H9 (cell line): ENCODE data around the gene EPB41L5. TPM values are rescaled to one million over a fixed set of nuclear protein-coding genes. Genes with fewer than 3 reads are reported as not detected.

Source experiments
- DNase-seq: peaks from one replicate; pipeline ENCODE4 v3.0.0-alpha.2; 2017
- H2AFZ ChIP-seq: one replicate; pipeline ENCODE4 v1.6.1; 2013; ENCODE audit warnings: mild to moderate bottlenecking, low read length, control low read depth, moderate library complexity
- H2AK5ac ChIP-seq: 2 replicates; pipeline ENCODE4 v1.6.1; 2013; ENCODE audit warnings: low read length, control low read depth, mixed read lengths; ENCODE audit not compliant: insufficient read length
- H2BK120ac ChIP-seq: one replicate; pipeline ENCODE4 v1.6.1; 2013; ENCODE audit warnings: low read depth, mild to moderate bottlenecking, low read length, control low read depth, inconsistent platforms; ENCODE audit not compliant: poor library complexity, severe bottlenecking
- H2BK12ac ChIP-seq: 2 replicates; pipeline ENCODE4 v1.6.1; 2013; ENCODE audit warnings: low read length, control low read depth, mixed read lengths, low read depth; ENCODE audit not compliant: insufficient read length
- H2BK15ac ChIP-seq: 2 replicates; pipeline ENCODE4 v1.6.1; 2013; ENCODE audit warnings: low read depth, low read length, control low read depth
- H2BK20ac ChIP-seq: one replicate; pipeline ENCODE4 v1.6.1; 2013; ENCODE audit warnings: low read depth, mild to moderate bottlenecking, low read length, control low read depth, inconsistent platforms; ENCODE audit not compliant: poor library complexity, severe bottlenecking
- H2BK5ac ChIP-seq: 2 replicates; pipeline ENCODE4 v1.6.1; 2013; ENCODE audit warnings: low read length, control low read depth, mixed read lengths; ENCODE audit not compliant: insufficient read length
- H3K14ac ChIP-seq: 2 replicates; pipeline ENCODE4 v1.6.1; 2013; ENCODE audit warnings: low read length, control low read depth; ENCODE audit not compliant: insufficient read depth
- H3K18ac ChIP-seq: 2 replicates; pipeline ENCODE4 v1.6.1; 2013; ENCODE audit warnings: low read depth, mild to moderate bottlenecking, mixed read lengths, low read length, control low read depth; ENCODE audit not compliant: insufficient read length
- H3K23ac ChIP-seq: 2 replicates; pipeline ENCODE4 v1.6.1; 2013; ENCODE audit warnings: low read length, control low read depth, mixed read lengths, low read depth; ENCODE audit not compliant: insufficient read length
- H3K23me2 ChIP-seq: 2 replicates; pipeline ENCODE4 v1.6.1; 2013; ENCODE audit warnings: low read depth, mild to moderate bottlenecking, mixed read lengths, low read length, control low read depth; ENCODE audit not compliant: insufficient read length, poor library complexity, severe bottlenecking
- H3K27ac ChIP-seq: 2 replicates; pipeline ENCODE4 v1.5.1; 2013; ENCODE audit warnings: low read length, control low read depth, mixed read lengths, low read depth; ENCODE audit not compliant: insufficient read length
- H3K27me3 ChIP-seq: 2 replicates; pipeline ENCODE4 v1.6.1; 2013; ENCODE audit warnings: low read length, control low read depth, inconsistent platforms; ENCODE audit not compliant: insufficient read depth
- H3K4ac ChIP-seq: 2 replicates; pipeline ENCODE4 v1.6.1; 2013; ENCODE audit warnings: low read depth, mild to moderate bottlenecking, control low read depth, inconsistent platforms, low read length, moderate library complexity
- H3K4me1 ChIP-seq: 2 replicates; pipeline ENCODE4 v1.6.1; 2013; ENCODE audit warnings: low read length, control low read depth, inconsistent platforms; ENCODE audit not compliant: insufficient read depth
- H3K4me2 ChIP-seq: 2 replicates; pipeline ENCODE4 v1.6.1; 2013; ENCODE audit warnings: low read length, control low read depth, mixed read lengths; ENCODE audit not compliant: insufficient read length, insufficient read depth
- H3K56ac ChIP-seq: 2 replicates; pipeline ENCODE4 v1.6.1; 2013; ENCODE audit warnings: low read depth, mild to moderate bottlenecking, mixed read lengths, low read length, control low read depth; ENCODE audit not compliant: insufficient read length
- H3K79me1 ChIP-seq: 2 replicates; pipeline ENCODE4 v1.6.1; 2013; ENCODE audit warnings: low read depth, mild to moderate bottlenecking, moderate library complexity, low read length, control low read depth, inconsistent platforms; ENCODE audit not compliant: insufficient read depth, poor library complexity, severe bottlenecking
- H3K79me2 ChIP-seq: 2 replicates; pipeline ENCODE4 v1.6.1; 2013; ENCODE audit warnings: low read length, control low read depth, inconsistent platforms; ENCODE audit not compliant: insufficient read depth
- H3K9ac ChIP-seq: 2 replicates; pipeline ENCODE4 v1.6.1; 2013; ENCODE audit warnings: low read length, control low read depth, mixed read lengths; ENCODE audit not compliant: insufficient read length; ENCODE audit errors: extremely low read depth
- H3K9me3 ChIP-seq: one replicate; pipeline ENCODE4 v1.6.1; 2013; ENCODE audit warnings: low read depth, low read length, inconsistent platforms; ENCODE audit not compliant: control insufficient read depth
- H3T11ph ChIP-seq: one replicate; pipeline ENCODE4 v1.6.1; 2013; ENCODE audit warnings: mild to moderate bottlenecking, low read length, control low read depth, inconsistent platforms
- H4K20me1 ChIP-seq: one replicate; pipeline ENCODE4 v1.6.1; 2013; ENCODE audit not compliant: control insufficient read depth, insufficient read length, insufficient read depth
- H4K5ac ChIP-seq: 2 replicates; pipeline ENCODE4 v1.6.1; 2013; ENCODE audit warnings: low read depth, mild to moderate bottlenecking, mixed read lengths, low read length, control low read depth; ENCODE audit not compliant: insufficient read length
- H4K8ac ChIP-seq: replicated peaks from 2 replicates; pipeline ENCODE4 v1.6.1; 2013; ENCODE audit warnings: low read length, control low read depth, mixed read lengths, low read depth; ENCODE audit not compliant: insufficient read length
- H4K91ac ChIP-seq: 2 replicates; pipeline ENCODE4 v1.6.1; 2013; ENCODE audit warnings: low read depth, mild to moderate bottlenecking, moderate library complexity, mixed read lengths, low read length, control low read depth; ENCODE audit not compliant: insufficient read length
- H3K27ac Mint-ChIP-seq, 3 experiments: 2 replicates in 2 of 3; 3 replicates in 1 of 3; pipeline ENCODE4 v1.8.0; 2020 to 2021; ENCODE audit warnings: mixed read lengths in 3 of 3, mild to moderate bottlenecking in 1 of 3, moderate library complexity in 1 of 3
- H3K27me3 Mint-ChIP-seq: 2 replicates; pipeline ENCODE4 v1.8.0; 2021; ENCODE audit warnings: low read depth, mild to moderate bottlenecking, moderate library complexity, mixed read lengths
- H3K36me3 Mint-ChIP-seq, 3 experiments: 2 replicates in 2 of 3; 3 replicates in 1 of 3; pipeline ENCODE4 v1.8.0; 2020 to 2021; ENCODE audit warnings: low read depth in 3 of 3, mixed read lengths in 3 of 3; ENCODE audit not compliant: insufficient read depth in 1 of 3
- H3K4me1 Mint-ChIP-seq, 2 experiments: 2 replicates each; pipeline ENCODE4 v1.8.0; 2020; ENCODE audit warnings: mixed read lengths in 2 of 2
- H3K4me3 Mint-ChIP-seq, 2 experiments: 2 replicates in 1 of 2; 3 replicates in 1 of 2; pipeline ENCODE4 v1.8.0; 2020 to 2021; ENCODE audit warnings: mild to moderate bottlenecking in 2 of 2, mixed read lengths in 2 of 2, moderate library complexity in 1 of 2
- H3K9me3 Mint-ChIP-seq, 2 experiments: 2 replicates in 1 of 2; 3 replicates in 1 of 2; pipeline ENCODE4 v1.8.0; 2020; ENCODE audit warnings: mild to moderate bottlenecking in 2 of 2, mixed read lengths in 2 of 2, moderate library complexity in 1 of 2
- CTCF ChIP-seq: fragments of 200-600 bp; sonication (generic); conservative IDR thresholded peaks from 3 replicates; pipeline ENCODE4 v1.8.0; 2021; ENCODE audit warnings: antibody characterized with exemption, mild to moderate bottlenecking
- WGBS: extraction: QIAGEN DNeasy Blood & Tissue Kit; methylation state at CpG from one replicate; pipeline ENCODE4 v1.1.7; 2013; ENCODE audit warnings: missing lambda C conversion rate, low lambda C conversion rate, mixed read lengths; ENCODE audit not compliant: insufficient read length; ENCODE audit errors: extremely low coverage; 5-methylcytosine and 5-hydroxymethylcytosine counted together
- total RNA-seq: library from RNA; stranded (reverse); gene quantifications from 2 replicates; pipeline ENCODE4 v1.2.1, GENCODE V29; 2021

EPB41L5 gene
- total RNA-seq, 1 experiment from 2014 or later: 40.4 TPM

GRCh38 chr2:120228503-120228902 is 215.6 kb downstream of the EPB41L5 start:
- H3K56ac ChIP-seq: no peak overlapping the region
- H4K20me1 ChIP-seq: no peaks in the 10 kb centered on the region
- H3K9me3 ChIP-seq: no peaks in the 10 kb centered on the region
- no peak overlapping the region for H3K27ac Mint-ChIP-seq
- peaks cover 4% of the 10 kb centered on the region; the same call in 1 of the 2 replicates for H3K27me3 ChIP-seq
- no peak overlapping the region for H3K23ac ChIP-seq
- H3K36me3 Mint-ChIP-seq: no peaks in the 10 kb centered on the region; a peak in 1 of 7 replicates
- H3K9me3 Mint-ChIP-seq: no peaks in the 10 kb centered on the region
- no peak overlapping the region for H2BK5ac ChIP-seq
- H2AFZ ChIP-seq: no peak overlapping the region
- H4K8ac ChIP-seq: no peak overlapping the region
- H2AK5ac ChIP-seq: no peak overlapping the region
- no peak overlapping the region for H3K14ac ChIP-seq
- no peak for DNase-seq
- no peak overlapping the region for H3T11ph ChIP-seq
- no peak overlapping the region for H2BK15ac ChIP-seq
- no peak overlapping the region for H3K27ac ChIP-seq
- no peak for TF ChIP-seq CTCF
- no peak overlapping the region for H3K4ac ChIP-seq
- H3K79me1 ChIP-seq: no peaks in the 10 kb centered on the region
- peaks cover 56% of the 10 kb centered on the region for H3K27me3 Mint-ChIP-seq
- H3K4me1 Mint-ChIP-seq: peaks cover 11 to 16% of the 10 kb centered on the region in 2 experiments
- H3K18ac ChIP-seq: no peak overlapping the region
- H4K5ac ChIP-seq: no peak overlapping the region
- no peak overlapping the region for H2BK120ac ChIP-seq
- WGBS: no CpG with 5 or more reads among the region's 5 CpGs
- no peaks in the 10 kb centered on the region for H3K4me1 ChIP-seq
- no peak overlapping the region for H2BK20ac ChIP-seq
- H3K4me2 ChIP-seq: no peak overlapping the region
- no peak overlapping the region for H4K91ac ChIP-seq
- no peaks in the 10 kb centered on the region for H3K79me2 ChIP-seq
- H3K9ac ChIP-seq: no peak overlapping the region
- no peak overlapping the region for H3K4me3 Mint-ChIP-seq
- H2BK12ac ChIP-seq: no peak overlapping the region
- no peaks in the 10 kb centered on the region for H3K23me2 ChIP-seq

Other genes starting within 250 kb of the EPB41L5 start
- 28.4 and 29.0 TPM in 2 replicates for gene TMEM185B, start 210.3 kb downstream of the EPB41L5 start, total RNA-seq
- gene RALB, start 239.8 kb downstream of the EPB41L5 start, total RNA-seq: 24.6 and 27.1 TPM in 2 replicates